Measurements from ENCODE around the gene INF2.

DNA sequence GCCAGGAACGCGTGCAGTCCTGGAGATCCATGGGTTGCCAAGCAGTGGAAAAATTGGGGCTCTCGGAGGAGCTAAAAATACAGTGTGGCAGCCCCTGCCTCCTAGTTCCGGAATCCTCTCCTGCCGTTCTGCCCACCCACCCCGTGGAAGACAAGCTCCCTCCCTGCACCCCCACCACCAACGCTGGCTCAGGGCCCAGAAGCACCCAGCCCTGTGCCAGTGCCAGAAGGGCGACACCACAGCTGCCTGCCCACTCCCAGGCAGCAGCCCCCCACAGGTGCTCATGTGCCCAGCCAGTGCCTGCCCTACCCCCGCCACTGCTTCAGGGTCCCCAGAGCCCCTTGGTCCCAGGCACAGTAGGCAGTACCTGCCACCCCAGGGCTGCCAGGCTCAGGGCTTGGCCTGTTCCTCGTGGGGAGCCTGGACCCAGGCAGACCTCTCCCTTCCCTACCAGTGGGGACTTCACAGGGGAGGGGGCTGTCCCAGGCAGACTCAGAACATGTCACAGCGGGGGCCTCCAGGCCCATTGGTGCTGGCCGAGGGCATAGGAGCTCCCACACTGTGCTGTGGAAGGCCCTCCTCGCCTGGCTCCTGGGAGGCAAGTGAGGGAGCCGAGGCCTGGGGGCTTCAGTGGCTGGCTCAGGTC, 7.4 kb downstream of the INF2 start:
- TF ChIP-seq, protein P1, sequence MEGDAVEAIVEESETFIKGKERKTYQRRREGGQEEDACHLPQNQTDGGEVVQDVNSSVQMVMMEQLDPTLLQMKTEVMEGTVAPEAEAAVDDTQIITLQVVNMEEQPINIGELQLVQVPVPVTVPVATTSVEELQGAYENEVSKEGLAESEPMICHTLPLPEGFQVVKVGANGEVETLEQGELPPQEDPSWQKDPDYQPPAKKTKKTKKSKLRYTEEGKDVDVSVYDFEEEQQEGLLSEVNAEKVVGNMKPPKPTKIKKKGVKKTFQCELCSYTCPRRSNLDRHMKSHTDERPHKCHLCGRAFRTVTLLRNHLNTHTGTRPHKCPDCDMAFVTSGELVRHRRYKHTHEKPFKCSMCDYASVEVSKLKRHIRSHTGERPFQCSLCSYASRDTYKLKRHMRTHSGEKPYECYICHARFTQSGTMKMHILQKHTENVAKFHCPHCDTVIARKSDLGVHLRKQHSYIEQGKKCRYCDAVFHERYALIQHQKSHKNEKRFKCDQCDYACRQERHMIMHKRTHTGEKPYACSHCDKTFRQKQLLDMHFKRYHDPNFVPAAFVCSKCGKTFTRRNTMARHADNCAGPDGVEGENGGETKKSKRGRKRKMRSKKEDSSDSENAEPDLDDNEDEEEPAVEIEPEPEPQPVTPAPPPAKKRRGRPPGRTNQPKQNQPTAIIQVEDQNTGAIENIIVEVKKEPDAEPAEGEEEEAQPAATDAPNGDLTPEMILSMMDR (conservative IDR thresholded peaks at IDR 0.05 in 1 of 2, IDR thresholded peaks at IDR 0.05 in 1 of 2; ENCODE audit: extremely low read depth in 1 of 2, insufficient read depth in 1 of 2, low read depth in 1 of 2, low read length in 2 of 2), result no peak
- no peak for TF ChIP-seq EZH2 (IDR thresholded peaks at IDR 0.05; ENCODE audit: borderline replicate concordance, low read length)

Measured in mammary epithelial cell (primary cell).